CD4-positive, alpha-beta T cell treated with Interleukin-6 at 100 ng/mL for 8 hours (primary cell): Measurements from ENCODE around the gene C18orf63.
A peak's percentile ranks its signal among the peaks of the same experiment; 100 is the strongest.

Experiments used
- DNase-seq: peaks from one replicate; pipeline ENCODE4 v3.0.0-alpha.2; 2020; ENCODE audit warnings: mixed read lengths, low spot score

The C18orf63 gene

DNA sequence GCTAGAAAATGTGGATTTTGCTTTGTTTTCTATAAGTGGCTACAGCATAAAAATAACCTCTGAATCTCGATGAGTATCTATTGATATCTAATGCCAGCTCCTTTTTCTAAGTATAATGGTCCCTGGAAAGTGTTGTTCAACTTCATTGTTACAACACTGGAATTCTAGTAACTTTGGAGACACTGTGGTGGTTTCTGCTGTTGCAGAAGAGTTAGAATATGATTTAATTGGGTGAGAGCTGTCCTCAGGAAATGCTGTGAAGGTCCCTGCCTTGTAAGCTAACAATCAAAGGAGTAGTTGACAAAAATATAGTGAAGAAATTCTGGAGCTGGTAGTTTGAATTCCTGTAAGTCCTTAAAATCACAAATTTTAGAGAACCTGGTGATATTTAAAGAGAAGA, 62.1 kb downstream of the C18orf63 start:
- no peak for DNase-seq

DNA sequence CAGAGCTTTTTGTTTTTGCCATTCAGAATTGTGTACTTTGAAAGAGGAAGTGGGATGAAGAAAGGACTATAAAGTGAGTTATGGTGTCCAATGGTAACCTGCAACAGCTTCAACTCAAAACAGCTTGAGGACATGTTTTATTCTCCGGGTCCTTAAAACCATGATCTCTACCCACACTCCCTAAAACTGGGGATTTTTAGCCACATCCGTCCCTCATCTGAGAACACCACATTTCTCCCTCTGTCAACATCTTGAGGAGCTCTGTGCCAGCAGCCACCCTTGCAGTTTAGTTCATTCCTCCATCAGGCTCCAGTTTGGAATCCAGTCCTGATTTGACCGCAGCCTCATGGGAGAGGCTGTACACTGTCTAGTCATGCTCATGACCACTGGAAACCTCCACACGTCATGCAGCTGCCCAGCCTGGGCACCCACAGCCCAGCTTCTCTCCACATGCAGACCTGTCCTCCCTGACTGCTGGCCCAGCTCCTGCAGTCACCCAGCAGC, 62.6 kb downstream of the C18orf63 start:
- DNase-seq, result peak; percentile 48

DNA sequence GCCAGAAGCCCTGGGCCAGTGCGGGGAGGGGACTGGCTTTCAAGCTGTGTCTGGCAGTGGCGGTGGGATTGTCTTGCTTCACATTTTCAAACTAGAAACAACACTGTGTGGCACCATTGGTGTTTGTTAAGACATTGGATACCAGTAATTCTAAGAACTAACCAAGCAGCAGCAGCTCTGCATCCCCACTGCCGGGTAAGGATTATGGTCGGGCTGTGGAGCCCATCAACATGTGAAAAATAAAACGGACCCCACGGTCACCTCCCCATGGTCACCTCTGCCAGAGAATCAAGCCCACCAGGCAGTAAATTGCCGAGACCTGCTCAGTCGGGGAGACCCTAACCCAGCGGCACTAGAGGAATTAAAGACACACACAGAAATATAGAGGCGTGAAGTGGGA, 65.3 kb downstream of the C18orf63 start:
- no peak for DNase-seq

DNA sequence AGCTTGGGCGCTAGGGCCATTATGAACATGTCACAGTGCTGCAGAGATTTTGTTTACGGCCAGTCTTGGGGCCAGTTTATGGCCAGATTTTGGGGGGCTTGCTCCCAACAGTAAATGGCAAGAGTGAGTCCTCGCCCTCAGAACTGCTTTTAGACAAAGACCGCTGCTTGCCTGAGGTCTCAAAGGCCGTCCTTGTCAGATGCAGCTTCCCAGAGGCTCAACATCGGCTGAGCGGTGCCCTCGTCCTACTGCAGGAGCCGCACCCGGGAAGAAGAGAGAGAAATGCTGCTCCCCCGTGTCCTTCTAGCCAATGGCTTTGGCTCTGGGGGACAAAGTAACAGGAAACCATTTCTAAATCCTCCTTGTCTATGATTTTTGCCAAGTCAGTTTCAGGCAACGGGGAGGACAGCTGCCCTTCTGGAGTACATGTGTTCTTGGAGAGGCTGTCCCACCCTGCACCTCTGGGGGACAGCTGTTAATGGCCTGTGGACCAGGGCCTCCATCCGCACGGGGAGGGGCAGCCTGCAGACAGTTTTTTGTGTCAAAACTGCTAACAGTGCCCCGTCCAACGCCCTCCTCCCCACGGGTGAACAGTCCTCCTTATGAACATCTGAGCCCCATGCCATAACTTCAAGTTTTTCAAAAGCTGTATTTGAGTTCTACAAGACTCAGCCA, 66.1 kb downstream of the C18orf63 start:
- no peak for DNase-seq

DNA sequence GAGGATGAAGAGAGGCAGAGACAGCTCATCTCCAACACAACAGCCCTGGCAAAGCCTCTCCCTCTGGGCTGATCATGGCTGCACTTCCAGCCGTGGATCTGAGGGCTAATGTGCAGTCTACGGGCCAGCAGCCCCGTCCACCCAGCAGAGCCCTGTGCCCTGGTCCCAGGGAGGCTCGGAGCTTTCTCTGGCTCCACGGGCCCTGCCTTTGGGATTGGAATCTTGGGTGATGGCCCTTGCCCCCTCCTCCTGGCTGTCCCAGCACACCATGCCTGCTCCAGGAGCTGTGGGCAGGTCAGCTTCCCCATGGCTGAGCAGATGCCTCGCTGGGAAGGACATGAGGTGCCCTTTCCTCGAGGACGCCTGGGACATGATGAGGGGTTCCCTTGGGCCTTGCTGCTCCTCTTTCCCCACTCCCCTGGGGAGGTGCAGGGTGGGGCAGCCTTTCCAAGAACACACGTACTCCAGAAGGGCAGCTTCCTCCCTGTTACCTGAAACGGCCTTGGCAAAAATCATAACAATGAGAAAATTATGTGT, 66.9 kb downstream of the C18orf63 start:
- no peak for DNase-seq

DNA sequence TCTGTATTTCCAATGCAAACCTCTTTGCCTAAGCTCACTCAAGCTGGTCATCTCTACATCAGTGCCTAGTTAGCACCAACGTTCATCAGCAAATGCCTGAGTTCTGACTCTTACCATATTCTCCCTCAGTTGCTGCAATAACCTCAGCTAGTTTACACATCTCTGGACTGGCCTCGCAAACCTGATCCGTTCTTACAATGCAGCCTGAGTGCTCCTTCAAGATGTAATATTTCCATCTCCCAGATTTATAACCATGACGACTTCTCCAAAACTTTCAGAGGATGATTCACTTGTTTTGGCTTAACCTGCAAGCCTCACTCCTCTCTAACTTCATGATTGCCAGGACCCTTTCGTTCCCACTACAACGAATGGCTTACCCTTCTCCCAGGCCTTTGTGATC, 71.7 kb downstream of the C18orf63 start:
- DNase-seq, result no peak

DNA sequence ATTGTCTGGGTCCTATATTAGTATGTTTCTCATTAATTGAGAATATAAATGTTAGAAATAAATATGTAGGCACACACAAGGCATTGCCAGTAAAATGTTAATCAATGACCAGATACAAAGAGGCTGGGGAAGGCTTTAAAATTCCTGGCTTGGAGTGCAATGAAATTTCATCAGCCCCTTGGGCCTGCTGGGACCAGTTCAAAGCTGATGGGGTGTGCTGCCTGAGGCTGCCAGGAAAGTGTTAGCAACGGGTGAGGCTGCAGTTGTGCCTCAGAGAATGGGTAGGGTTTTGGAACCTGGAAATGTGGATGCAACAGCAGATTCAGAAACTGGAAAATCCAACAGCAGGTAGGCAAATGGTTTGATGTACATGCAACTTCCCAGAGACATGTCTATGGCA, 72.6 kb downstream of the C18orf63 start:
- no peak for DNase-seq

DNA sequence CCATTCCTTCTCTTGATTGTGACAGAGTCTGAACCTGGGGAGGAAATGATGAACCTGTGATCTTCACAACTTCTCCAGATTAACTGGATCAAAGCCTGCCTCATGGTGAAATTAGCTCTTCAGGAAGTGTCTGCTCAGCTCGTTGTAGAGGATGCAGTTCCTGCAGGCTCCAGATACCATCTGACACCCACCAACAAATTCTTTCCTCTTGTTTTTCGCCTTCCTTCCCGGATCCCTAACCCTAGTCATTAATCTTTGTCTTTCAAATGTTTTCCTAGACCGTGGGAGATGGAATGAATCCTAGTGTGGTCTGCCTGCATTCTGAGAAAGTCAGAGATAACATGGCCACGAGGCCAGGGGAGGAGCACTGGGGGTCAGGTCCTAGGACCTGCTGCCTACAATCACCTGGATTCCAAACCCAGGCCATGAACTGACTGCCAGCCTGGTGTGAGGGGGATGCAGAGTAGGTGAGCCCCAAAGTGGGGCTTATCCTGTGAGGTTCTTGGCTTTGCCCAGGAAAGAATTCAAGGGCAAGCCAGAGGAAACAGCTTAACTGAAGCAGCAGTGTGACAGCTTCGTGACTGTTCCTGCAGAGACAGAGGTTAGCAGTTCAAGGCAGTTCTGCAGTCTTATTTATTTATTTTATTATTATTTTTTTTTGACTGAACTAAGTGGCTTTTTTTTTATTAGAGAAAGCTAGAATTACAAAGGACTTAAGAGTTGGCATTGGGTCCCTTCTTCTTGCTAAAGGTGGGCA, 73.7 kb downstream of the C18orf63 start:
- DNase-seq, result no peak

DNA sequence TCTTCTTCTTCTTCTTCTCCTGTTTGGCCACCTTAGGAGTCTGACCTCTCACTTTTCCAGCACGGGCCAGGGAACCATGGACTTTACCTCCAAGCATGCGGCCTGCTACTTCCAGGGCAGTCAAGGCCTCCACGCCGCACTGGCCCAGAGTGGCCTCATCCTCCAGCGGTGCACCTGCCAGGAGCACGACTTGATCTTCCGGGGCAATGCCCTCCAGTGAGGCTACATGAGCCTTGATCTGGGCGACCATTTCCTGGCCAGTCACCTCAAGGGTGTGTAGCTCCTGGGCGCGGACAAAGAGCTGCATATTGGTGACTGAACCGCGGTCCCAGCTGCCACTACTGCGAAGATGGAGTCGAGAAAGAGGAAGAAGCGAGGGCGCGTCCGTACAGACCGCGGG, 74.4 kb downstream of the C18orf63 start:
- DNase-seq, result no peak

DNA sequence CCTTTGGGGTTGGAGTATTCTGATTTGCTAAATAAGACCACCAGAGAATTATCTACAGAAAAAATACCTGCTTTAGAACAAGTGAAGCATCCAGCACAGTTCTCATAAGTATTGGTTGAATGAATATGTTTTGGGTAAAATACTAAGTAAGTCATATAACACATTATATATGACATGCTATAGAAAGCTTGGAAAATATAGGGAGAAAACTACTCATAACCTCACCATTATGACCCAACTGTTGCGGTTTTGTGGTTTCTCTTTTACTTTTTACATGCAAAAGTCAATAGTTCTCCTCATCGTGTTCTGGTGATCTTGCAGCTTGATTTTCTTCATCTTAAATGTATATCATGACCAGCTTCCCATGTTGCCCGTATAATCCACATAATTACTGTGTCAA, 75.3 kb downstream of the C18orf63 start:
- no peak for DNase-seq

DNA sequence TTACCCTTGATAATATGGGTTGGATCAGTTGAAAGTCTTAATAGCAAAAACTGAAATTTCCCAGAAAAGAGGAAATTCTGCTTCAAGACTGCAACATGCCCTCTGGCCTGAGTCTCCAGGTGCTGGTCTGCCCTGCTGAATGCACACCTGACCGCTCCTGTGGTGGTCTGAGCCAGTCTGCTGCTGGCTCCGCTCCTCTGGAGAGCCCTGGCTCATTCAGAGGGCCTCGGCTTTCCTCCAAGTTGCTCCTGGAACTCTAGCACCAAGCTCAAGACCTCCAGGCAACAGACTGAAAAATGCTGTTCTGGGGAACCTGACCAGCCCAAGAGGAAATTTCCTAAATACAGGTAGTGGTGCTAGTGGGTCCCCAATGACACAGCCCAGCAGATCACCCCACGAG, 76.7 kb downstream of the C18orf63 start:
- no peak for DNase-seq

DNA sequence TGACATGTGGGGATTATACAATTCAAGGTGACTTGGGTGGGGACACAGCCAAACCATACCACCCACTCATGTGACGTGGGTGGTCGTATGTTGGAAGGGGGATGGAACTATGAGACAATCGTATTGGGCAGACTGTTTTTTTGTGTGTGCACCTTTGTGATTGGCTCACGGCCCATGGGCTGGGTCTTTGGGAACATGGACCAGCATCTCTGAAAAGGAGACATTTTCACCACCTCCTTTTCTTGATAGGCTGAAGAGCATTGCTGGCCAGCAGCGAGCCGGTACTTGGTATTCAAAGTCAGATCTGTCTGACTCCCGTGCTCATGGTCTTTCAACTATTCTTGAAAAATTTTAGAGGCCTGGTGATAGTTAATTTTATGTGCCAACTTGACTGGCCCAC, 79.4 kb downstream of the C18orf63 start:
- no peak for DNase-seq

DNA sequence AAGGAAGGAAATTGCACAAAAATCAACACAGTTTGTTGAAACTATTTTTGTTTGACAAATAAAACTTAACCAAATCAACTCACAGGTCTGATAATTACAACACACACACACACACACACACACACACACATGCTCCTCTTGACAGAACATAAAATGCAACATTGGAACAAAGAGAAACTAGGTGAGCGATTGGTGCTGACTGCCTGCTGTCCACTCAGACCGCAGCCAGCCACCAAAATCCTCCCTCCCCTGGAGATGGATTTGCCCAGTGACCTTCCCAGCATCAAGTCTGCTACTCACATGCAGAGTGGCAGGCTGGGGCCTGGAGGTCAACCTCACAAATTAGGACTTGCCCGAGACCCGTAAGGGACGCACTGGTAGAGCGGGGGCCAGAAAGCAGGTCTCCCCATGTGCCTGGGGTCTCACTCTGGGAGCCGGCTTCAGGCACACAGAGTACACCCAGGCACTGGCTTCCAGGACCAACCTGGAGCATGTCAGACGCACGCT, 80.1 kb downstream of the C18orf63 start:
- DNase-seq, result no peak

DNA sequence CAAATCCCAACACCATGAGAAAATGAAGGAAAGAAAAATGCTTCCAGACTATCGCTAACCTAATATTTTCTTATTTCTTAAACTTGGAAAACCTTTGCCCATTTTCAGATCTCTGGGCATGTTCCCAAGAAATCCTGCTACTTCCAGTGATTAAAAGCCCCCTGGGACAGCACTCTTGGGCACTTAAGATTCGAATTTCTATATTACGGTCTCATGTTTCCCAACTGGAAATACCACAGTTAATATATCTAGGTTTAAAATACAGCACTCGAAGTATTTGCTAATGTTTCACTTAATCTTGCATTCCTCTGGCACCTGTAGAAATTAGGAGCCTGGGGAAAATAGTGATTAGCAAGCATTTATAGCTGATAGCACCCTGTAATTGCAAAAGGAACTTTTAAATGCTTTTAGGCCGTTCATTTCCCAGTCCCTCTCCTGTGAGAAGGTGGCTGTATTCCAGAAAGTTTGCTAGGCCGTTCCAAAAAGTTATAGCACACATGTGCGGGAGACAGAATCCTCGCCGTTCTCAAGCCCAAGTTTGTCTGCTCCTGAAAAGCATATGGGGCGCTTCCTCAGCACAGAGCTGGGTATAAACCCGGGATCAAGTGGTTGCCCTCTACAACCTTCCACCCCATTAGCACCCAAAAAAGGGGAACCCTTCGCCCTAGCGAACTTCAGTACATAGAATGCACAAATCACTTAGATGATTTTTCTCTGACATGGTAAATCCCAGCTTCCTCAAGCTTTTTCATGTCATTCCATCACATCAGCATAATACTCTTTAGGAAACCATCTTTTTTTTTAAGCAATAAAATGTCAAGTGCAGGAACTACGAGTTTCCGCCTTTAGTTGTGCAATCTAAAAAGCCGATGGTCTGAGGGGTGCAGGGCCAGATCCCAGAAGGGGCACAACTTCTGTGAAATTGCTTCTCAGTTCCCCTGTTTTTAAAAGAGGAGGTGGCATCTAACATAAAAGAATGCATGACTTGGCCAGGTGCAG, 80.8 kb downstream of the C18orf63 start:
- DNase-seq, result no peak

DNA sequence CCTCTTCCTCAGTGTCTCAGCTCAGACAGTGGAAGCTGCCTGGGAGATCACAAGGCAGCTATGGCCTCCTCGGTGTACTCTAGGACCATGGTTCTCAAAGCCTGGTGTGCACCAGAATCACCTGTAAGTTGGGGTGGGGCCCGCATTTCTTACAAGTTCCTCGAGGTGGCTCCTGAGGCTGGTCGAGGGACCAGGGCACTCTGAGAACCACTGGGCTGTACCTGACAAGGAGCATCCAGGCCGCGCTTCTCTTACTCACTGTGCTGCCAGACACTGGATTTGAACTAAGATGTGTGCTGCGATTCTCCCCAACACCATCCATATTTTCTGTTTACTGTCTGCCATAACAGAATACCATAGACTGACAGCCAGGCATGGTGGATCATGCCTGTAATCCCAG, 81.9 kb downstream of the C18orf63 start:
- no peak for DNase-seq

DNA sequence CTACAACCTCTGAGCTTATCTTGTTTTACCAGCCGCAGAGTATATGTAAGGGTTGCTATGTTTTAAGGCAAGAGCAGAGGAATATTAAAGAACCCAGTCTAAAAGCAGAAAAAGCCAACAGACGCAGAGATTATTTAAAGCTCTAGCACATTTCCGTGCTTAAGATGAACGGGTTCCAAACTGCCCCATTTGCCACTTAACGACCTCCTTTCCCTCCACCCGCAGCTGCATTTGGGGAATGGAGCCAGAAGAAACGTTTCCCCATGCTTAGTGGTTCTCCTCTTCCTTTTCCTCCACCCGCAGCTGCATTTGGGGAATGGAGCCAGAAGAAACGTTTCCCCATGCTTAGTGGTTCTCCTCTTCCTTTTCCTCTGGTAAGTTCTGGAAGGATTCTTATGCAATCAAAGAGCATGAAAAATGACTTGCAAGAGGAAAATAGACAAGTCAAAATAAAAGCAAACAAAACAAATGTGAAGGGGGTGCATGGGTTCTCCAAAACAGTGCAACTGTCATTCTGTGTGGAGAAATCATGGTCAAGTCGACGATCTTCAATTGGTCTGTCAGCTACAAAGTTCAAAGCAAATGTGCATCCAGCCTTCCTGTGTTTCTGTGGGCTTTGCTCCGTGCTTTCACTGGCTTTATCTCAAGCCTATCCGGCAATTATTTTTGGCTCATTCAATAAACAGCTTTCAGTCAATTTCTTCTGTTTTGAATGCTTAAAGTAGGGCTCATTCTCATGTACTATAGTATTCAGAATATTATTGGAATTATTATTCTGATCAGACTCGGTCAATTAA, 83.7 kb downstream of the C18orf63 start:
- DNase-seq, result no peak

DNA sequence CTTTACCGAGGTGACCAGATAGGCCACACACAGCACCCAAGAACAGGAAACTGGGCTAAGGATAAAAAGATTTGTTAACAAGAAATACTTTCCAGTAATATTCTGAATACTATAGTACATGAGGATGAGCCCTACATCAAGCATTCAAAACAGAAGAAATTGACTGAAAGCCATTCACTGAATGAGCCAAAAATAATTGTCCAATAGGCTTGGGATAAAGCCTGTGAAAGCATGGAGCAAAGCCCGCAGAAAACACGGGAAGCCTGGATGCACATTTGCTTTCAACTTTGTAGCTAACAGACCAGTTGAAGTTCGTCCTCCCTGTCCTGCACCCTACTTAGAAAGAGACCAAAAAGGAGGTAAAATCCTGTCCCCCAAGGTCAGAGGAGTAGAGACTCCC, 85.2 kb downstream of the C18orf63 start:
- no peak for DNase-seq

DNA sequence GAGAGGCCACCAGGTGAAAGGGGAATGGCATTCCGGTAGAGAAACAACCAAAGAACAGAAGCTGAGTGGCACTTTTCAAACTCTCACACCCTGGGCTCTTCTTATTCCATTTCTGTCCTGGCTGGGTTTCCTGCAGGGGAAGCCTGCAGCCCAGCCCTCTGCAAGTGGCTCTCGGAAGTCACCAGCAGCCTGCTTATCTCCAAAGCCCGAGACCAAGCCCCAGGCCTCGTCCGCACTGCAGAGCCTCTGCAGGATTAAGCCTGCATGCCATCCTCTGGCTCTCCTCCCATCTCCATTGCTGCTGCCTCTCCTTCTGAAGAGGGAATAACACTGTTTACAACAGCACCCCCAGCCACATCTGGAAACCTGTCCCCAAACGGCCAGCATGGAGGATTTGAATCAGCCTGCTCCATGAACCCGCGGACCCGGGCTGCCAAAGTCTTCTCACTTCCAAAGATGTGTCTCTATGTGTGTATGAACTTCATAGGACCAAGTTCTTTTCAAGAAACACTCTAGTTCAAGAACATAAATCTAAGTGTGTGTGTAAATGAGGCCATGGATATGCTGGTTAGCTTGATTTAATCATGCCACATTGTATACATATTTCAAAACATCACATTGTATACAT, 87.3 kb downstream of the C18orf63 start:
- DNase-seq, result no peak

DNA sequence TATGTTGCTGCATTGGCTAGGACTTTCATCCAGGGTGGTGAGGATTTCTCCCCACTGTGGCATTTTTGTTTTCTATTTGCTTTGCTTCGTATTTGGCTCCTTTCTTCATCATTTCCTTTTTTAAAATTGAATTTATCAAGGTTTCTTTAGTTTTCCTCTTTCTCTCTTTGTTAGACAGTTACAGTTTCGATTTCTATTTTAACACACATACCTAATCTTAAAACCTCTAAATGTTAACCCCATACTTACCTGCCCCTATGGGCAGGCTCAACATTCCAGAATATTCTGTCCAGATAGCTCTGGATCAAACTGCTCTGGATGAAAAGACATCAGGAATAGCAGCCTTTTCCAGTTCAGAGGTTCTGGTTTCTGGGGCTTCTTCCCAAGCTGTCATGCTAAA, 92.2 kb downstream of the C18orf63 start:
- DNase-seq, result no peak
